AG09319 (cell line): Measurements from ENCODE around the gene ANKRD37.
"Not testable (repeated sequence)": the region's sequence is repeated elsewhere in the genome, so short reads cannot be mapped to it uniquely, and the experiment has no call there.

Source experiments
- DNase-seq: peaks from one replicate; pipeline ENCODE4 v3.0.0-alpha.2; 2010; ENCODE audit warnings: low read depth; ENCODE audit errors: extremely low read depth
- TF ChIP-seq, protein P1 (sequence below): IDR thresholded peaks from 2 replicates; pipeline ENCODE4 v1.5.1; 2011; ENCODE audit warnings: low read depth, mild to moderate bottlenecking, inconsistent platforms, low read length, moderate library complexity

The ANKRD37 gene

DNA sequence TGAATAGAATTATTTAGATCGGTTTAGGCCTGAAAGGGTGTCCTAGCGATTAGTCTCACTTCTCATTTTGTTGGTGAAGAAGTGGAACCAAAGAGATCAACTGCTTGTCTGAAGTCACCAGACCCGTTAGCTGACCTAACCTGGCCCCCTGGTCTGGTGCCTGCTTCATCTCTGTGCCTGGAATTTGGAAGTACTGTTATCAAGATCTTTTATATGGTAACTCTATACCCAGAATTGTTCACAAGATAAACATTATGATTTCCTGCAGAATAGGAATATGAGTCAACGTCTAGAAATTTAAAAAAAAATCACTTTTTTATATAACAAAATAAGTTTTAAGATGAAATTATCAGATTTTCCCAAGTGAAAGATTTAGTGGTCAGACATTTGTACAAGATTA lies 38.1 kb upstream of the ANKRD37 start:
- no peak for DNase-seq

GRCh38 chr4:185358959-185359358 lies 37.7 kb upstream of the ANKRD37 start:
- TF ChIP-seq, protein P1, sequence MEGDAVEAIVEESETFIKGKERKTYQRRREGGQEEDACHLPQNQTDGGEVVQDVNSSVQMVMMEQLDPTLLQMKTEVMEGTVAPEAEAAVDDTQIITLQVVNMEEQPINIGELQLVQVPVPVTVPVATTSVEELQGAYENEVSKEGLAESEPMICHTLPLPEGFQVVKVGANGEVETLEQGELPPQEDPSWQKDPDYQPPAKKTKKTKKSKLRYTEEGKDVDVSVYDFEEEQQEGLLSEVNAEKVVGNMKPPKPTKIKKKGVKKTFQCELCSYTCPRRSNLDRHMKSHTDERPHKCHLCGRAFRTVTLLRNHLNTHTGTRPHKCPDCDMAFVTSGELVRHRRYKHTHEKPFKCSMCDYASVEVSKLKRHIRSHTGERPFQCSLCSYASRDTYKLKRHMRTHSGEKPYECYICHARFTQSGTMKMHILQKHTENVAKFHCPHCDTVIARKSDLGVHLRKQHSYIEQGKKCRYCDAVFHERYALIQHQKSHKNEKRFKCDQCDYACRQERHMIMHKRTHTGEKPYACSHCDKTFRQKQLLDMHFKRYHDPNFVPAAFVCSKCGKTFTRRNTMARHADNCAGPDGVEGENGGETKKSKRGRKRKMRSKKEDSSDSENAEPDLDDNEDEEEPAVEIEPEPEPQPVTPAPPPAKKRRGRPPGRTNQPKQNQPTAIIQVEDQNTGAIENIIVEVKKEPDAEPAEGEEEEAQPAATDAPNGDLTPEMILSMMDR = no peak

More for the DNA sequence above, 38.1 kb upstream of the ANKRD37 start:
- TF ChIP-seq, protein P1 = no peak

GRCh38 chr4:185359767-185360446 lies 36.7 kb upstream of the ANKRD37 start:
- TF ChIP-seq, protein P1 = no peak
- no peak for DNase-seq

More at GRCh38 chr4:185358959-185359358, 37.7 kb upstream of the ANKRD37 start:
- no peak for DNase-seq

DNA sequence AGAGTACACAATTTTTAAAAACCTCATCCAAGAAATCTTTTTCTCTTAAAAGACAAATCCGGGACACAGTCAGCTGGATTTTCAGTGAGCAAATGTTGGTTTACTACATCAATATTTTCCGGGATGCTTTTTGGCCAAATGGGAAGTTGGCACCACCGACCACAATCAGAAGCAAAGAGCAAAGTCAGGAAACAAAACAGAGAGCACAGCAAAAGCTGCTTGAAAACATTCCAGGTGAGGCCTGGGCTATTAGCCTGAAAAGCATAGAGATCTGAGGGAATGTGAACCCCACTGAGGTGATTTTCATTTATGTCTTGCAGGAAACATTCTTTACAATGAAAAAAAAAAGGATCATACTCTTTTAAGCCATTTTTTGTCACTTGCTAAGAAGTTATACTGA lies 34.8 kb upstream of the ANKRD37 start:
- TF ChIP-seq, protein P1 = no peak
- no peak for DNase-seq

DNA sequence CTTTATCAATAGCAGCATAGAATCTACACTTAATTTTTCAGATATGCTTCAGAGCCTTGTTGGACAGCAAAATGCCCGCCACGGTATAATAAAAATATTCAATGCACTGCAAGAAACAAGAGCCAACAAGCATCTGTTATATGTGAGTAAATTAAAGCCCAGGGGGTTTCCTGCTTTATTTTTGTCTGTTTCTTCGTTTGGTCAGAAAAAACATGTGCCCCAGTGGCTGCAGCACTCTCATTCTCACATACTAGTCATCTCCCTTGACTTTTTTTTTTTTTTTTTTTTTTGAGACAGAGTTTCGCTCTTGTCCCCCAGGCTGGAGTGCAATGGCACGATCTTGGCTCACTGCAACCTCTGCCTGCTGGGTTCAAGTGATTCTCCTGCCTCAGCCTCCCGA lies 34.1 kb upstream of the ANKRD37 start:
- not testable (repeated sequence) for DNase-seq

DNA sequence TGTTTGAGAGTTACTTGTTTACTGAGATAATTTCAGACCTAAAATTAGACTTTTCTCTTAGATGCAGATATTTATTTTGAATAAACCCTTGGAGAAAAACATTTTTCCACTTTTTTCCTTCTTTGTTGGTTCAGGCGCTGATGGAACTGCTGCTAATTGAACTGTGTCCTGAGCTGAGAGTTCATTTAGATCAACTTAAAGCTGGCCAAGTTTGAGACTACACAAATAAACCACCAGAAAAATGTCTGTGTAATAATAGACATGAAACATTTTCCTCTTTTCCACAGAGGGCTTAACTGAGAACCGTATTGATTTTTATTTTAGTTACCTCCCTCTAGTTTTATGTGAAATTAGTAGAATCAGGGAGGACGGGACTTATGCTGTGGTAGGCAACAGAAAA lies 33.4 kb upstream of the ANKRD37 start:
- TF ChIP-seq, protein P1 = no peak
- no peak for DNase-seq

DNA sequence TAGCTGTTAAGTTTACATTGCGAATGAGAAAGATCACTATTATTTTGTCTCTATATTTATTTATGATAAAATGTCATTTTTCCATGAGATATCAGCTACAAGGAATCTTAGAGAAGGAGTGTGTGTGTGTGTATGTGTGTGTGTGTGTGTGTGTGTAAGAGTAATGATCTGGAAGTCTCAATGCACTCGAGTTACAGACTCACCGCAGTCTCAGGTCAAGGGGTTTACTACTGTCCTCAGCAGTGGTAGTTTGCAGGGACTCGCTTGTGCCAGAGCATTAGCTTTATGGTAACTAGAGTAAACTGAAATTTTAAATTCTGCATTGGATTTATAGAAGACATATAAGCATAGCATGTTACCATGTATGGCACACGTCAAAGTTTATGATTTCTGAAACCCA lies 31.8 kb upstream of the ANKRD37 start:
- TF ChIP-seq, protein P1 = no peak
- no peak for DNase-seq

DNA sequence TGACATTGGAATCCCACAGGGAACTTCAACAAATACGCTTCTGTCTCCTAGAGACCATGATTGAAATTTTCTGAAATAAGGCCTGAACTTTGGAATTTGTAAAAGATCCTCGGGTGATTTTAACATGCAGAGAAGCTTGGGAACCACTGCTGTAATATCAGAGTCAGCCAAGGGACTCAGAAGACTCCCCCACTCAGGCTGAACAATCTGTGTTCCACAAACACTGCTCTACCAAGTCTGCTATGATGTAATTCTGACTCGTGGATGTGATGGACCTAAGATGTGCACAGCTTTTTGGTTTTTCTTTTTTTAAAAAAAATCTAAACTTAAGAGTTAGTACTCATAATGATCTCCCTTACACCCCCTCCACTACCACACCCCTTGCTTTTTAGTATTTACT lies 26.9 kb upstream of the ANKRD37 start:
- DNase-seq = no peak
- TF ChIP-seq, protein P1 = no peak
